ENCODE data around the gene SIX3.

- TF ChIP-seq POLR2AphosphoS5 (IDR thresholded peaks at IDR 0.05; ENCODE audit: low read depth, low read length) (no peak), POLR2A (IDR thresholded peaks at IDR 0.05; ENCODE audit: low read depth, low read length) (no peak)
Measured at GRCh38 chr2:44951124-44951523, 9.6 kb downstream of the SIX3 start.

Data from GM12891 (cell line).